ENCODE data around the gene HTR2A. TPM values are rescaled to one million over a fixed set of nuclear protein-coding genes. Genes with fewer than 3 reads are reported as not detected.

The HTR2A gene
- total RNA-seq, 2 experiments from 2014 or later, result not detected

DNA sequence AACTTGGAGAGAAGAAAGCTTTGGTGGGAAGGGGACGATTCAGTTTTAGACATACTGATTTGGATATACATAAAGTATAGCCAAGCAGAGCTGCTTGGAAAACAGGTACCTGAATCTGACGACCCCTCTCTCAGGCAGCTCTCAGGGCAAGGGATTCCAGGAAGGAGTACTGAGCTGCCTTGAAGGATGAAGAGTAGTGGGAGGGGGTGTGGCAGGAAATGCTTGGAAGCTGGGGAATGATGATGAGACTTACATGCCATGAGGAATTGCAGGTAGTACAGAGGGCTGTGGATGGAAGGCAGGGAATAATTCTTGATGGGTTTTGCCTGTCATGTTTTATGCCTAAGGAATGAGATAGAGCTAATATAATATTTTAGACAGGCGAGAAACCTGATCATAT, 38.7 kb downstream of the HTR2A start:
- DNase-seq (no peak), ATAC-seq (no peak)
- H3K27me3 Mint-ChIP-seq, result peaks cover 4% of the 10 kb centered on the region
- H3K9me3 Mint-ChIP-seq, result no peaks in the 10 kb centered on the region
- ChIA-PET CTCF (interaction anchor here (1.0 kb wide), 1 partner anchor 26 kb away, joined by 3 read pairs; no protein-coding TSS in a partner anchor), POLR2A (no interaction called here)
- intact Hi-C loops (cut with micrococcal nuclease), result no loop called here
- H3K27ac Mint-ChIP-seq, result no peak overlapping the region
- H3K36me3 Mint-ChIP-seq (ENCODE audit: low read depth), result no peaks in the 10 kb centered on the region
- TF ChIP-seq, protein P1, sequence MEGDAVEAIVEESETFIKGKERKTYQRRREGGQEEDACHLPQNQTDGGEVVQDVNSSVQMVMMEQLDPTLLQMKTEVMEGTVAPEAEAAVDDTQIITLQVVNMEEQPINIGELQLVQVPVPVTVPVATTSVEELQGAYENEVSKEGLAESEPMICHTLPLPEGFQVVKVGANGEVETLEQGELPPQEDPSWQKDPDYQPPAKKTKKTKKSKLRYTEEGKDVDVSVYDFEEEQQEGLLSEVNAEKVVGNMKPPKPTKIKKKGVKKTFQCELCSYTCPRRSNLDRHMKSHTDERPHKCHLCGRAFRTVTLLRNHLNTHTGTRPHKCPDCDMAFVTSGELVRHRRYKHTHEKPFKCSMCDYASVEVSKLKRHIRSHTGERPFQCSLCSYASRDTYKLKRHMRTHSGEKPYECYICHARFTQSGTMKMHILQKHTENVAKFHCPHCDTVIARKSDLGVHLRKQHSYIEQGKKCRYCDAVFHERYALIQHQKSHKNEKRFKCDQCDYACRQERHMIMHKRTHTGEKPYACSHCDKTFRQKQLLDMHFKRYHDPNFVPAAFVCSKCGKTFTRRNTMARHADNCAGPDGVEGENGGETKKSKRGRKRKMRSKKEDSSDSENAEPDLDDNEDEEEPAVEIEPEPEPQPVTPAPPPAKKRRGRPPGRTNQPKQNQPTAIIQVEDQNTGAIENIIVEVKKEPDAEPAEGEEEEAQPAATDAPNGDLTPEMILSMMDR (IDR thresholded peaks at IDR 0.05), result no peak
- H3K4me3 Mint-ChIP-seq, result no peak overlapping the region
- no peaks in the 10 kb centered on the region for H3K4me1 Mint-ChIP-seq (ENCODE audit: low read depth)

DNA sequence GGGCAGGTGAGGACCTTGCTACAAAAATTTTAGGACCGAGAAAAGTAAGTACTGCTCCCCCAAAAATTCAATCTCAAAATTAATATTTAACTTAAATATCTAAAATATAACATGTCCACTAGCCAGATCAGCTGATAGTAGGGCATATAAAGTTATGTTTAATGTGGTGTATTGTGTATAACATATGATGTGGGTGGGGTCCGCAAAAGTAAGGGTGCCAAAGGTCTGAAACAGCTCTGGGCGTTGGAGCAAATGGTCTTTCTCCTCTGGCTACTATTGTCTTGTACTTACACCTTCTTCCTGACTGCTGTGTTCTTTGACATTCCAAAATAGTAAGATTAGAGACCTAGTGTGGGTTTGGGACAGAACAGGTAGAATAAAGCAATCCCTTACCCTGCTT, 41.2 kb downstream of the HTR2A start:
- CTCF ChIA-PET, result no interaction called here
- POLR2A ChIA-PET, result no interaction called here
- H3K9me3 Mint-ChIP-seq, result no peaks in the 10 kb centered on the region
- DNase-seq (no peak), ATAC-seq (no peak)
- TF ChIP-seq, protein P1 (IDR thresholded peaks at IDR 0.05), result no peak
- intact Hi-C loops (cut with micrococcal nuclease), result no loop called here
- H3K36me3 Mint-ChIP-seq (ENCODE audit: low read depth), result no peaks in the 10 kb centered on the region
- H3K4me1 Mint-ChIP-seq (ENCODE audit: low read depth), result no peaks in the 10 kb centered on the region
- no peak overlapping the region for H3K27ac Mint-ChIP-seq
- H3K27me3 Mint-ChIP-seq, result peaks cover 4% of the 10 kb centered on the region
- H3K4me3 Mint-ChIP-seq, result no peak overlapping the region

DNA sequence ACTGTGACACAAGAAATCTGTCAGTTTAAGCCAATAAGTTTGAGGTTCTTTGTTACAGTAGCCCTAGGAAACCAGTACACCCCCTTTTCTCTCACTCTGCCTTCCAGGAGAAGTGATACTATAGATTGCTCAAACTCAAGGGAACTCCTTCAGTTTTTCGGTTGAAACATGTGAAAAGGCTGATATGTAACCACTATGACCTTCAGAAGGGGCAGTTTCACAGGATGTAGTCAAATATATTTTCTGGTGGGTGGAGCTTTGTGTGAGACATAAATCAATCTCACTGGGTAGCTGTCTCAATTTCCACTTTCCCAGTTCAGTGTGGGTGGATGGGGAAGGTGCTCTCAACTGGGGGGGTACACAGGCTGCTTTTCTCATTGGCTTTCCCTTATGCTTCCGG, 41.7 kb downstream of the HTR2A start:
- no peak overlapping the region for H3K27ac Mint-ChIP-seq
- ChIA-PET CTCF (no interaction called here), POLR2A (no interaction called here)
- intact Hi-C loops (cut with micrococcal nuclease), result no loop called here
- TF ChIP-seq, protein P1 (IDR thresholded peaks at IDR 0.05), result no peak
- H3K36me3 Mint-ChIP-seq (ENCODE audit: low read depth), result no peaks in the 10 kb centered on the region
- no peak overlapping the region for H3K4me3 Mint-ChIP-seq
- H3K4me1 Mint-ChIP-seq (ENCODE audit: low read depth), result no peaks in the 10 kb centered on the region
- H3K27me3 Mint-ChIP-seq, result peaks cover 4% of the 10 kb centered on the region
- H3K9me3 Mint-ChIP-seq, result no peaks in the 10 kb centered on the region
- peak; percentile 24 for ATAC-seq
- DNase-seq, result no peak

DNA sequence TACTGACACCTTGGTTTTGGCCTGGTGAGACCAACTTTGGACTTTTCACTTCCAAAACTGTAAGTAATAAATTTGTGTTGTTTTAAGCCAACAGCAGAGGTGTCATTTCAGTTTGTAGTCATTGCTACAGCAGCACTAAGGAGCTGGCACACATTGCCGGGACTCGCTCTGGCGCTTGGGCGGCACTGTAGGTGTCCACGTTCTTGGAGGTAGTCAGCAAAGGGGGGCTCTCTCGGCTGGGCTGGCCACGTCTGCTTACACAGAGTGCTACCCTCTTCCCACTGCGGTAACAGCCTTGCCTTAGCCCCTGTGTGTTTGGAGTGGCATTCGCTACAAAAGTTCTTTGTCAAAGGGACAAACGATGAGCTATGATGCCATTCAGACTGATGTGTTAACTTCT, 44.7 kb downstream of the HTR2A start:
- intact Hi-C loops (cut with micrococcal nuclease), result no loop called here
- ATAC-seq, result no peak
- ChIA-PET POLR2A (no interaction called here), CTCF (no interaction called here)
- peaks cover 2% of the 10 kb centered on the region for H3K27me3 Mint-ChIP-seq
- no peaks in the 10 kb centered on the region for H3K36me3 Mint-ChIP-seq (ENCODE audit: low read depth)
- DNase-seq, result no peak
- H3K9me3 Mint-ChIP-seq, result no peaks in the 10 kb centered on the region
- H3K27ac Mint-ChIP-seq, result no peak overlapping the region
- no peak overlapping the region for H3K4me3 Mint-ChIP-seq
- no peaks in the 10 kb centered on the region for H3K4me1 Mint-ChIP-seq (ENCODE audit: low read depth)
- TF ChIP-seq, protein P1 (IDR thresholded peaks at IDR 0.05), result no peak

DNA sequence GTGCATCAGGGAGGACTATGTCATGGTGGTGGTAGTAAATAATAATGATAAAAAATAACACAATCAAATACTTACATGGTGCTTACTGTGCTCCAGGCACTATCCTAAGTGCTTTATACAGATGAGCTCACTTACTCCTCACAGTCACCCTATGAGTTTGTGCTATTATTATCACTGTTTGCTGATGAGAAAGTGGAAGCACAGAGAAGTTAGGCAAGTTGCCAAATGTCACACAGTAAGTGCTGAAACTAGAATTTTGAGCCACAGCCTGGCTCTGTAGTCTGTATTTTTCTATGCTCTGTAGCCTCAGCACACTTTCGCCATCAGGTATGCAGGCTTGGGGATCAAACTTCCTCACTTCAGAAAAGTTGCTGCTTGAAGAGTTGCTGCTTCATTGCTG, 46.6 kb downstream of the HTR2A start:
- peaks cover 2% of the 10 kb centered on the region for H3K27me3 Mint-ChIP-seq
- no peaks in the 10 kb centered on the region for H3K4me1 Mint-ChIP-seq (ENCODE audit: low read depth)
- no peaks in the 10 kb centered on the region for H3K9me3 Mint-ChIP-seq
- DNase-seq, result no peak
- TF ChIP-seq, protein P1 (IDR thresholded peaks at IDR 0.05), result no peak
- CTCF ChIA-PET, result no interaction called here
- H3K4me3 Mint-ChIP-seq, result no peak overlapping the region
- intact Hi-C loops (cut with micrococcal nuclease), result no loop called here
- no peak overlapping the region for H3K27ac Mint-ChIP-seq
- POLR2A ChIA-PET, result no interaction called here
- H3K36me3 Mint-ChIP-seq (ENCODE audit: low read depth), result no peaks in the 10 kb centered on the region
- ATAC-seq, result no peak
